GM19023 (cell line): ENCODE results near the gene WNT5A.

Experiments
- ATAC-seq: cut with Tn5 transposase; IDR thresholded peaks from one replicate; pipeline ENCODE4 v1.9.1; 2021; ENCODE audit warnings: mild to moderate bottlenecking, moderate library complexity; ENCODE audit not compliant: unreplicated experiment

The WNT5A gene

DNA sequence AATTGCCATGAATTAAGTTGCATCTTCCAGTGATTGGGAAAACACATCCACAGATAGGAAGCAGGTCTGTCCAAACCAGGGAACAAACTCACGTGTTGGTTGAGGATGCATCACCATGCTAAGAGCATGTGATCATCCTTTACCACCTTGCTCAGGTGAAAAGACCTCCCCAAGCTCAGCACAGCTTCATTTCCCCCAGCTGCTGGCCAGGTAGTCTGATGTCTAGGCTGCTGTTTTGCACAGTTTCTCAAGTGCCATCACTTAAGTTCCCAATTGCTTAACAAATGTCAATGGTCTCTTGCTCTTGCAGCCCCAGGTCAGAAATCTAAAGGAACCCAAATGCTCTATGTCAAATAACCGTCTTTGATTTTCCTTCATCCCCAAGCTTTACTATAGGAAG lies 34.2 kb downstream of the WNT5A start:
- ATAC-seq = no peak

DNA sequence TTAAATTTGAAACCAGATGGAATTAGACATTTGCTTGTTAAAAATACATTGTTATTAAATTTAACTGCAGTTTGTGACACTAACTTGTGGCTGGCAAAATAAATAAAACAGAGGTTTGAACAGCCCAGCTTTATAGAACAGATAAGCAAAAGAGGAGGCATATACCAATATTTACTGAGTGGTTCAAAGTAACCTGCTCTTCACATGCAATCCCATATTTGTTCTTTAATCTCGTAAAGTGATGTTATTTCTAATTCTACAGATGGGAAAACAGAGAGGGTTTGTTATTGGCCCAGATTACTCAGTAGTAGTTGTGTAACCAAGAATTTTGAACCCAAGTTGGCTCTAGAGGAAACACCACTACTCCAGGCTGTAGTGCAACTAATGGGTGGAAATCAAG lies 37.6 kb downstream of the WNT5A start:
- ATAC-seq = no peak

DNA sequence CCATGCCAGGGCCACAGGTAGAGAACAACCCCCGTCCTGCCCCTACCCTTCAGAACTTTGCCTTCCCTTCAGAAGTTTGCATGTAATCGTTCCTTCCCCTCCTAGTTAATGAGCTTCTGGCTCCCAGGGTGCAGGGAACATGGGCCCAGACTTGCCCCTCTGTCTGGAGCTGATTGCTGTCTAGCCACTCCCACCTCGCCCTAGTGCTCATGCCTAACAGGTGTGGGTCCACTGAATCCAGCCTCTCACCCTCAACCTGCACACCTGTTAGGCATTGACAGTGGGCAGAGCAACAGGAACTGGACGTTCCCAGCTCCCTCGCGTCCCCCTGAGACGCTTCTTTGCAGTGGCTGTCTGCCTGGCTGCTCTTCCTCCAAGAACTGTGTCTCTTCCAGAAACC lies 40.3 kb downstream of the WNT5A start:
- ATAC-seq = no peak

DNA sequence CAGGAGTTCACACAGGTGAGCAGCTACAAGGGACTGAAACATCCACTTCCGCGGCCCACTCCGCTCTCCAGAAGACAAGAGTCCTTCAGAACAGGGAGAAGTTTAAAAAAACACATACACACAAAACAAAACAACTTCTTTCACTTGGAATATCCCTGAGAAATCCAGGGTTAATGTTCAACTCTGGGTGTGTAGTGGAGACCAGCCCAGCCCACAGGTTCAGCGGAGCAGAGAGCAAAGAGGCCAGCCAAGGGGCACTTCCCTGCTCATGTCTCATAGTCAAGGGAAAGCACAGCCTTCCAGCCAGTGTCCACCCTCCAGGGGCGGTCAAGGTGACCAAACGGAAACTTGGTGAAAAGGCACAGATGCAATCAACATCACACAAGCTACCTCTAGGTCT lies 41.6 kb downstream of the WNT5A start:
- no peak for ATAC-seq

DNA sequence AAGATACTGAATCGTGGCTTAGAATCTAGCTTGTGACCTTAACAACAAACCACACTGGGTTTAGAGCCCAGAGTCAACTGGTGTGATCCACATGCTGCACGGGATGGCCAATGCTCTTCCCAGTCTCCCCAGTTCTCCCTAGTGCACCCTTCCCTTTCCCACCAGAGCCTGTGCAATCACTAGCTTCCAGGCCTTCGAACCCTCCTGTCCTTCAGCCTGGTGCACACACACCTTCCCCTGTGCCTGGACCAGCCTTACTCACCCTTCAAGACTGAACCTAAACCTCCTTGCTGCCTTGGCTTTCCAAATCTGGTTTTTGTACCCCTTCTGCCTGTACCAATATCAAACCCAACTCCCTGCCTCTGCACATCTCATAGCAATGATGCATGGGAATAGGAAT lies 43.8 kb downstream of the WNT5A start:
- no peak for ATAC-seq

DNA sequence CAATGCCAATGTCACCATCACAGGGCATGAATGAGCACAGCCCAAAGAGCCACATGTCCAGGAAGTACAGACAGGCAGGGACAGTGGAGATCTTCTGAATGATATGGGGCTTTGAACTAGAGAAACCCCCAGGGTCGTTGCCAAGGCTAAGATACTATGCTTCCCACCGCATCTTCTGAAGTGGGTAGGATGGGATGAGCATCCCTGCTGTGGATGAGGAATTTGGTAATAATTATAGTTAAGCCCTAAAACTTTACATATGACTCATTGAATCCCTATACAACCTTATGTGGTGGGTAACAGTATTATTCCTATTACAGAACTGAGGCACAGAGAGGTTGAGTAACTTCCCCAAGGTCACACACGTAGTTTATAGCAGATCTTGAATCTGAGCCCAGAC lies 44.2 kb downstream of the WNT5A start:
- ATAC-seq = no peak

DNA sequence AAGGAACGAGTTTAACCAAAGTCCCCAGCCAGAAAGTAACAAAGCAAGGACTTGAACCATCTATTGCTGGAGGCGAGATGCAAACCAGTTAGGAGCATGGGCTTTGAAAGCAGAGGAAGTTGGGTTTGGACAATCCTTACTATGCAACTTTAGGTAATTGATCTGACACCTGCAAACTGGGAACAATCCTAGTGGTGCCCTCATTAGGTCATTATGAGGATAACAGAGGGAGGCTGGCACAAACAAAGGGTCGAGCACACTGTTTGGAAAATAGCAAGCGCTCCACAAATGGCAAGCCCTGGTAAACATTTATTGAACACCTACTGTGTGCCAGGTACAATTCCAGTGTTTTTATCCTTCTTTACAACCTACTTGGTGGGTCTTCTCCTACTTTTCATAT lies 45.6 kb downstream of the WNT5A start:
- ATAC-seq = no peak

DNA sequence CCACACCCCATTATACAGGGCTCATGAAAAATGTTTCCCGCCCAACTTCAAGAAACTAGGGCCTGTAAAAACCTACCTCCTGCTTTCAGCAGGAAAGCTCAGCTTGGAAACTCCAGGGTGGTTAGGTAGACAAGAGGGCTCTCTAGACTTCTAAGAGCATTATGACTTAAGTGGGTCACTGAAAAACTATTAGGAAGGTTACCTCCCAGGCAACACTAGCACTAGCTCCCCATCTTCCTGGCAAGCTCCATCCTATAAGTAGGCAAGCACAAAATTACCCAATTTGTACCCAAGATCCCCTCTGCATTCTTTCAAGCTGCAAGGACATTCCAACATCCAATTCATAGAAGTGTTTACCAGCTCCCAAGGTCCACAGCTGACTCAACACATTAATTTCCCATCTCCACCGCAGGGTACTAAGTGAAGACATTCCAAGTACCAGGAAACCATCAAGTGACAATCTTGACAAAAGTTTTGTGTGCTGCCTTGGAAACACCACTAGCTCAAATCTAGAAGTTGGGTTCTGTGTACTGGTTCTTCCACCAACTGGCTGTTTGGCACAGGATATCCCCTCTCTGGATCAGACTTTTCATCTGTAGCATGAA lies 46.9 kb downstream of the WNT5A start:
- ATAC-seq = no peak

DNA sequence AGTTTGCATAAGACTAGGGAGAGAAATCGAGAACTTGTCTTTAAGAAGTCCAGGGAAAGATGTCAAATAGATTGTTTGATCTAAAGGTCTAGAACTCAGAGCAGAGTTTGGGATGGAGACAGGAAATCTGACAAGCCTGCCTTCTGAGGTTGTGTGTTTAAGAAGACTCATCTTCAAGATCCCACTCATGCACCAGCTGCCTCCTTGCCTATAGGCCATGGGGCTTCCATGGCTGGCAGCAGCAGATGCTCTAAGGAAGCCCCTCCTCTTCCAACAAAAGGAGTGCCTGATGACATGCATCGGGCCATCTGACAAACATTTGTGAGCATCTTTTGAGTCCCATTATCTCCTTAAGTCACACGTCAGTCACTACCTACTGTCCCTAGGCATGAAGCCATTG lies 47.4 kb downstream of the WNT5A start:
- no peak for ATAC-seq

DNA sequence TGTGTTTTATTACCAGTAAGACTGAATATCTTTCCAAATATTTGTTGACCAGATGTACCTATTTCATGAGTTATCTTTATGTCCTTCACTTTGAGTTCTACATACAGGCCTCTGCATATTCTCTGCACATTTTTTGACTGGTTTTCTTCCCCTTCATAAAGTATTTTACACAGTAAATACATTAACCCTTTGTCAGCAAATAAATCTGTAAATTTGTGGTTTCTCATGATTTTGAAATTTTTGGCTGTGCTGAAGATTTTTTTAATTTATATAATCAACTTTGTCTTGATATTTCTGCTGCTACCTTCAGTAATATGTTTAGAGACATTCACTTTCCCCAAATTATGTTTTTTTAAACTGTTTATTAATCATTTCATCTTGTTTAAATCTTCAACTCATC lies 50.5 kb downstream of the WNT5A start:
- no peak for ATAC-seq

DNA sequence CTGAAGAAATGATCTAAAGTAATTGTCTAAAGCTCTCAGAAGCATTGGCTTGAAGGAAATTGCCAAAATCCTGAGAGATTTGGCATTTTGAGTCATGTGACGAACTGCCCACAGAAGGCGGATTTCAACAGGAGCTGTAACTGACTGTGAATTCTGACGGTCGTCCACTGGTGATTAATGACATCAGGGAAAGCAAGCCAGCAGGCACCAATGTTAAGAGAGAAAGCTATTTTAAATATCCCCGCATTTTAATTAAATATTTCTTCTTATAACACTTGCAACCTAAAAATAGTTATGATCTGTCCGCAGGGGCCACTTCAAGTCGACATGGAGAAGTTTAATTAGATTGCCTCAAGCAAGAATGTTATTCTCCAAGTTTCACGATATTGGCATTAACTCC lies 51.6 kb downstream of the WNT5A start:
- ATAC-seq = no peak

DNA sequence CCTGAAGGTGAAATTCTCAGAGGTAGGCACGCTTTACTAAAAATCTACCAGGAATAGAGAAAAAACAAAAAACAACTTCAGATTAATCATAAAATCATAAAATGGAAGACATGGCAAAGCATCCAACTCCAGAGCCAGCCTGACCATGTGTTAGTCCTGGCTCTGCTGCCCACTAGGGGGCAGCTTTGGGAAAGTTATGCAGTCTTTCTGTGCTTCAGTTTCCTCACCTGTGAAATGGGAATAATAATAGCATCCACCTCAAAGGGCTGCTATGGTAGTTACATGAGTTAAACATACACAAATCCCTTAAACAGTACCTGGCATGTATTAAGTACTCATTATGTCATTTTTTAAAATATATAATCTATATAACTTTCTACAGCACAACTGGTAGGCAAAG lies 52.3 kb downstream of the WNT5A start:
- ATAC-seq = no peak

DNA sequence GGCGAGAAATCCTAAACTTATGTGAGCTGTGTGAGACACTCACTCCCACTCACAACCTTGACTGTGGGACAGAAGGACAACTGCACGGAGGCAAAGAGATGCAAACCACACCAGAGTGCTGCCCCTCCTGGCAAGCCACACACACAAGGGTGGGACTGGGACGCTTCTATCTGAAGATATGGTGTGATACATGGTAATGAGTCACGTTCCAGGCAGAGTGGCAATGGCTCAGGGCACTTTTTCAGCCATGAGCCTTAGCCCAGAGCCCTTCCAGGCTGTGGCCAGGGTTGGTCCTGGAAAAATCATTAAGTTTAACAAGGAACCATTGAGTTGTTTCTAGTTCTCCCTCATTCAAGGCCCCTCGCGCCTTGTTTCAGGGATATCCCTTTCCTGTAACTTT lies 56.1 kb downstream of the WNT5A start:
- no peak for ATAC-seq

DNA sequence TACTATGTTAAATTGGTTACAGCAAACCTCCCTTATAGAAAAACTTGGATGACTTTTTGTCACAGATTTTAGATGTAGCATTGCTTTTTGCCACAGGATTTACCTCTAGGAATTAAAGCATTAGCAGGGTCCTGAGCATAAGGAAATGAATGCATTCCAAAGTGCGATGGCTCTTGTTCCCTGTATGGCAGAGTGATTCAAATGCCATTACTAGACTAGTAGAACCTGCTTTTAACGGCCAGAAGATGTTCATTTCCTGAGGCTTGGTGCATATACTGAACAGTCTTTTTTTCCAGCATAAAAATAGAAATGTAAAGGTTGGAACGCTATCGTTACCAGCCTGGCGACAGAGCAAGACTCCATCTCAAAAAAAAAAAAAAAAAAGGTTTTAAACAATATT lies 59.4 kb downstream of the WNT5A start:
- no peak for ATAC-seq

DNA sequence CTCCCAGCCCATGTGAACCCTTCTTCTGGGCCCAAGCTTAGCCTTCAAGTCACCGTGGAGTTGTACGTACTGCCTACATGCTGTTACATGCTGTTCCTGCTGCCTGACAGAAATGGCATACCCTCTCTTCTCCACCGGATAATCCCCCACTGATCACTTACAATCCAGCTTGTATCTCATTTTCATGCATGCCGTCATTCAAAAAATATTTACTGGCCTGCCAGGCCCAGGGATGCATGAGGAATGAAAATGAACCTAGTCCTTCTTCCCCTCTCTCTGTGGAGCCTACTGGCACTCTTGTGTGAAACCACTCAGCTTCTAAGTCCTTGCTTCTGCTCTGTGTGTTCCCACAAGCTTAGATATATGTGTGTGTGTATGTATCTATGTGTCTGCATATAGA lies 60.6 kb downstream of the WNT5A start:
- no peak for ATAC-seq

DNA sequence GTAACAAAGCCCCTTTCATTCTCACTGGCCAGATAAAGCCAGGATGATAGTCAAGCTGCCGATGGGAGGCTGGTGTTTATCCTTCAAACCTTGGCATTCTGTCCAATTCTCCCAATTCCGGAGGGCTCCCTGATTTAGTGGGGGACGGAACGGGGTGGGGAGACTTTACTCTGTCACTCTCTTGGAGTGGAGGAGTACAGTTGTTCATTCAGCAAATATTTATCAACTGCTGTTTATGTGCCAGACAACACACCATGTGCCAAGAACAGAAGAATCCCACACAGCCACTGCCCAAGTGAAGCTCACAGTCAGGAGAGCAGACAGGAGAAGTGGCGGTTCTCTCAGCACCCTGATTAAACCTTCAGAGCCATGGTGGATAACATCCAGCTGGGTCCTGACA lies 63.3 kb downstream of the WNT5A start:
- ATAC-seq = no peak

DNA sequence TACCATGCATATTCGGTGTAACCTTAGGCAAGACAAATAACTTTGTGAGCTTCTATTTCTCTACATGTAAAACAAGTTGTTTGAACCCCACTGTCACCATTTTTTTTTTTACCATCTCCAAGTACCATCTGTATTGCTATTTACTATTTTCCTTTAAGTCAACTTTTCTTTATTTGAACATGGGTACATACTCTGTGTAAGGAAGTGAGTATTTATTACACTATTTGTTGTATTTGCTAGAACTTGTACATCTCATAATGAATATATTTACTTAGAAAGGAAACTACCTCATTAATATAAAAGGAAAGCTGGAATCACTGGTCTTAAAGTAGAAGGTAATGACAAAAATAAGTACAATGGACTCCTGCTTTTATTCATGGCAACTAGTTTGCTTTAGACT lies 69.9 kb downstream of the WNT5A start:
- ATAC-seq = no peak

DNA sequence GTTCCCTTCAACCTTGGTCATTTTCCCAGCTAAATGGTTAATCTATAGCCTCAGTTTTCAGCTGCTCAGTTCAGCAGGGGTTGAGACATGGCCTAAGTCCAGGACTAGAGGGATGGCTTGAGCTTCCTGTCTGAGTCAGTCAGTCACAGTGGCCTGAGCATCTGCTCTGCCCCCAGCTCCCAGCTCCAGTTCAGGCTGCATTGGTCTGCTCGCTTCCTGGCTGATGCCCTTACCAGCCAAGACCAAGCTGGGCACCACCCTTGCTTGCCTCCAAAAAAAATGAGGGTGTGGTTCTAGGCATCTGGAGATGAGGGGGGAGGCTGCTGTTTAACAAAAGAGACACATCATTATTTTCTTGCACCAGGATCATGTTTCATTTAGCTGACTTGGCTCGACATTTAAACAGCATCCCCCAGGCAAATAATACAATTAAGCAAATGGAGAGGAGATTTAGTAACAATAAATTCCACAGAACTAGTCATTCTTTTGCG lies 70.7 kb downstream of the WNT5A start:
- ATAC-seq = no peak
